ENCODE measurements around the gene LPCAT3. TPM values are rescaled to one million over a fixed set of nuclear protein-coding genes. Genes with fewer than 3 reads are reported as not detected.
A peak's percentile ranks its signal among the peaks of the same experiment; 100 is the strongest.

LPCAT3 gene
- total and polyA plus RNA-seq, 2 of the 13 experiments (the other 11 are each of a cell fraction or from before 2014, with no cell fraction given), result 44.5 to 64.3 TPM

DNA sequence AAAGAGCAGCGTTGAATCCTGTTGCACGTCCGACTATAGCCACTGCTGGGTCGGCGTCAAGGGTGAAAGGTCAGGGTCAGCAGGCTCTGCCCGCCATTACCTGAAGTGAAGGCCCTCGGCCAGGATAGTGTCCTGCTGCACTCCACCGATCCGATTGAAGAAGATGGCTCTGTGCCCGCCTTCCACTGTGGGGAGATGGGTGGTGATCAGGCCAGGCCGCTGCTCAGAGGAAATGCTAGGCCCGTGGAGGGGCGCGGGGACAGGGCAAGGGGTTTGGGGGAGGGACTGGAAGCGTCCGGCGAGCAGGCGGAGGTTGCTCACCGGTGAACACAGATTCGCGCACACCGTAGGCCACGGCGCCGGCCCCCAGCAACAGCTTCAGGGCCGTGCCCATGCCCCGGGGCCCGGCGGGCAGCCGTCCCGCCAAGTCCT is 48.2 kb downstream of the LPCAT3 start (continued):
- TF ChIP-seq, protein P1, sequence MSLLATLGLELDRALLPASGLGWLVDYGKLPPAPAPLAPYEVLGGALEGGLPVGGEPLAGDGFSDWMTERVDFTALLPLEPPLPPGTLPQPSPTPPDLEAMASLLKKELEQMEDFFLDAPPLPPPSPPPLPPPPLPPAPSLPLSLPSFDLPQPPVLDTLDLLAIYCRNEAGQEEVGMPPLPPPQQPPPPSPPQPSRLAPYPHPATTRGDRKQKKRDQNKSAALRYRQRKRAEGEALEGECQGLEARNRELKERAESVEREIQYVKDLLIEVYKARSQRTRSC (CRISPR knock-in tag; IDR thresholded peaks at IDR 0.05; ENCODE audit: low read depth), result 0 out of 2 replicates have a peak, but pooled peaks have one; percentile 51
- TF ChIP-seq, protein P2, sequence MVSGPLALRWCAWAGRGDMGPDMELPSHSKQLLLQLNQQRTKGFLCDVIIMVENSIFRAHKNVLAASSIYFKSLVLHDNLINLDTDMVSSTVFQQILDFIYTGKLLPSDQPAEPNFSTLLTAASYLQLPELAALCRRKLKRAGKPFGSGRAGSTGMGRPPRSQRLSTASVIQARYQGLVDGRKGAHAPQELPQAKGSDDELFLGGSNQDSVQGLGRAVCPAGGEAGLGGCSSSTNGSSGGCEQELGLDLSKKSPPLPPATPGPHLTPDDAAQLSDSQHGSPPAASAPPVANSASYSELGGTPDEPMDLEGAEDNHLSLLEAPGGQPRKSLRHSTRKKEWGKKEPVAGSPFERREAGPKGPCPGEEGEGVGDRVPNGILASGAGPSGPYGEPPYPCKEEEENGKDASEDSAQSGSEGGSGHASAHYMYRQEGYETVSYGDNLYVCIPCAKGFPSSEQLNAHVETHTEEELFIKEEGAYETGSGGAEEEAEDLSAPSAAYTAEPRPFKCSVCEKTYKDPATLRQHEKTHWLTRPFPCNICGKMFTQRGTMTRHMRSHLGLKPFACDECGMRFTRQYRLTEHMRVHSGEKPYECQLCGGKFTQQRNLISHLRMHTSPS (CRISPR knock-in tag; IDR thresholded peaks at IDR 0.05; ENCODE audit: low read depth), result no peak
- TF ChIP-seq, protein P3, sequence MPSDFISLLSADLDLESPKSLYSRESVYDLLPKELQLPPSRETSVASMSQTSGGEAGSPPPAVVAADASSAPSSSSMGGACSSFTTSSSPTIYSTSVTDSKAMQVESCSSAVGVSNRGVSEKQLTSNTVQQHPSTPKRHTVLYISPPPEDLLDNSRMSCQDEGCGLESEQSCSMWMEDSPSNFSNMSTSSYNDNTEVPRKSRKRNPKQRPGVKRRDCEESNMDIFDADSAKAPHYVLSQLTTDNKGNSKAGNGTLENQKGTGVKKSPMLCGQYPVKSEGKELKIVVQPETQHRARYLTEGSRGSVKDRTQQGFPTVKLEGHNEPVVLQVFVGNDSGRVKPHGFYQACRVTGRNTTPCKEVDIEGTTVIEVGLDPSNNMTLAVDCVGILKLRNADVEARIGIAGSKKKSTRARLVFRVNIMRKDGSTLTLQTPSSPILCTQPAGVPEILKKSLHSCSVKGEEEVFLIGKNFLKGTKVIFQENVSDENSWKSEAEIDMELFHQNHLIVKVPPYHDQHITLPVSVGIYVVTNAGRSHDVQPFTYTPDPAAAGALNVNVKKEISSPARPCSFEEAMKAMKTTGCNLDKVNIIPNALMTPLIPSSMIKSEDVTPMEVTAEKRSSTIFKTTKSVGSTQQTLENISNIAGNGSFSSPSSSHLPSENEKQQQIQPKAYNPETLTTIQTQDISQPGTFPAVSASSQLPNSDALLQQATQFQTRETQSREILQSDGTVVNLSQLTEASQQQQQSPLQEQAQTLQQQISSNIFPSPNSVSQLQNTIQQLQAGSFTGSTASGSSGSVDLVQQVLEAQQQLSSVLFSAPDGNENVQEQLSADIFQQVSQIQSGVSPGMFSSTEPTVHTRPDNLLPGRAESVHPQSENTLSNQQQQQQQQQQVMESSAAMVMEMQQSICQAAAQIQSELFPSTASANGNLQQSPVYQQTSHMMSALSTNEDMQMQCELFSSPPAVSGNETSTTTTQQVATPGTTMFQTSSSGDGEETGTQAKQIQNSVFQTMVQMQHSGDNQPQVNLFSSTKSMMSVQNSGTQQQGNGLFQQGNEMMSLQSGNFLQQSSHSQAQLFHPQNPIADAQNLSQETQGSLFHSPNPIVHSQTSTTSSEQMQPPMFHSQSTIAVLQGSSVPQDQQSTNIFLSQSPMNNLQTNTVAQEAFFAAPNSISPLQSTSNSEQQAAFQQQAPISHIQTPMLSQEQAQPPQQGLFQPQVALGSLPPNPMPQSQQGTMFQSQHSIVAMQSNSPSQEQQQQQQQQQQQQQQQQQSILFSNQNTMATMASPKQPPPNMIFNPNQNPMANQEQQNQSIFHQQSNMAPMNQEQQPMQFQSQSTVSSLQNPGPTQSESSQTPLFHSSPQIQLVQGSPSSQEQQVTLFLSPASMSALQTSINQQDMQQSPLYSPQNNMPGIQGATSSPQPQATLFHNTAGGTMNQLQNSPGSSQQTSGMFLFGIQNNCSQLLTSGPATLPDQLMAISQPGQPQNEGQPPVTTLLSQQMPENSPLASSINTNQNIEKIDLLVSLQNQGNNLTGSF (CRISPR knock-in tag; IDR thresholded peaks at IDR 0.05), result peak; percentile 15; the same call in 1 of the 2 replicates
- TF ChIP-seq ZNF333 (CRISPR knock-in tag; IDR thresholded peaks at IDR 0.05; ENCODE audit: borderline replicate concordance) (peak; percentile 33), ZNF263 (CRISPR knock-in tag; IDR thresholded peaks at IDR 0.05) (0 out of 2 replicates have a peak, but pooled peaks have one; percentile 44), TBX3 (IDR thresholded peaks at IDR 0.05; ENCODE audit: borderline replicate concordance) (0 out of 2 replicates have a peak, but pooled peaks have one; percentile 11), NR2F6 (IDR thresholded peaks at IDR 0.05) (peak; percentile 91), NR2F6 (CRISPR knock-in tag; IDR thresholded peaks at IDR 0.05) (peak; percentile 93), HNF4A (CRISPR knock-in tag; IDR thresholded peaks at IDR 0.05) (peak; percentile 51), ZNF253 (CRISPR knock-in tag; IDR thresholded peaks at IDR 0.05; ENCODE audit: borderline replicate concordance) (no peak), ZNF678 (CRISPR knock-in tag; IDR thresholded peaks at IDR 0.05) (0 out of 2 replicates have a peak, but pooled peaks have one; percentile 62), ARNTL (CRISPR knock-in tag; IDR thresholded peaks at IDR 0.05) (0 out of 2 replicates have a peak, but pooled peaks have one; percentile 38), POLR2A (IDR thresholded peaks at IDR 0.05; ENCODE audit: insufficient read depth in 1 of 2, low read depth in 2 of 2, low read length in 2 of 2) (peak in 1 of 2 experiments; percentile 73; a peak in 2 of 4 replicates), TCF12 (IDR thresholded peaks at IDR 0.05) (no peak), TCF12 (CRISPR knock-in tag; IDR thresholded peaks at IDR 0.05) (peak; percentile 51; the same call in 1 of the 2 replicates), ZC3H4 (CRISPR knock-in tag; IDR thresholded peaks at IDR 0.05; ENCODE audit: borderline replicate concordance) (peak; percentile 92), ZNF547 (CRISPR knock-in tag; IDR thresholded peaks at IDR 0.05) (no peak), ZNF432 (CRISPR knock-in tag; IDR thresholded peaks at IDR 0.05; ENCODE audit: borderline replicate concordance) (peak; percentile 69; the same call in 1 of the 2 replicates), ZNF670 (CRISPR knock-in tag; IDR thresholded peaks at IDR 0.05; ENCODE audit: borderline replicate concordance) (no peak)
- TF ChIP-seq, protein P4, sequence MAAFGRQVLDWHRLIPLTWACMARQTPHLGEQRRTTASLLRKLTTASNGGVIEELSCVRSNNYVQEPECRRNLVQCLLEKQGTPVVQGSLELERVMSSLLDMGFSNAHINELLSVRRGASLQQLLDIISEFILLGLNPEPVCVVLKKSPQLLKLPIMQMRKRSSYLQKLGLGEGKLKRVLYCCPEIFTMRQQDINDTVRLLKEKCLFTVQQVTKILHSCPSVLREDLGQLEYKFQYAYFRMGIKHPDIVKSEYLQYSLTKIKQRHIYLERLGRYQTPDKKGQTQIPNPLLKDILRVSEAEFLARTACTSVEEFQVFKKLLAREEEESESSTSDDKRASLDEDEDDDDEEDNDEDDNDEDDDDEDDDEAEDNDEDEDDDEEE (CRISPR knock-in tag; IDR thresholded peaks at IDR 0.05), result 0 out of 2 replicates have a peak, but pooled peaks have one; percentile 21
- TF ChIP-seq, protein P5, sequence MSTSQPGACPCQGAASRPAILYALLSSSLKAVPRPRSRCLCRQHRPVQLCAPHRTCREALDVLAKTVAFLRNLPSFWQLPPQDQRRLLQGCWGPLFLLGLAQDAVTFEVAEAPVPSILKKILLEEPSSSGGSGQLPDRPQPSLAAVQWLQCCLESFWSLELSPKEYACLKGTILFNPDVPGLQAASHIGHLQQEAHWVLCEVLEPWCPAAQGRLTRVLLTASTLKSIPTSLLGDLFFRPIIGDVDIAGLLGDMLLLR (CRISPR knock-in tag; IDR thresholded peaks at IDR 0.05), result 0 out of 2 replicates have a peak, but pooled peaks have one; percentile 18

Data from HepG2 (cell line).